ENCODE results near the gene WWOX. TPM values are rescaled to one million over a fixed set of nuclear protein-coding genes. Genes with fewer than 3 reads are reported as not detected.

The WWOX gene
- total RNA-seq, 2 donors from 2014 or later, result 30.0 to 35.4 TPM

GRCh38 chr16:78584213-78584860, 484.9 kb downstream of the WWOX start:
- H3K9me3 Mint-ChIP-seq, result no peaks in the 10 kb centered on the region
- no peak for TF ChIP-seq CTCF (conservative IDR thresholded peaks at IDR 0.05)
- H3K9me3 ChIP-seq (ENCODE audit: control insufficient read depth, low read length), result no peaks in the 10 kb centered on the region
- no peaks in the 10 kb centered on the region for H3K36me3 ChIP-seq (ENCODE audit: control insufficient read depth, insufficient read depth, low read length)
- H3K27ac Mint-ChIP-seq, result no peak overlapping the region
- no peaks in the 10 kb centered on the region for H3K27me3 Mint-ChIP-seq (ENCODE audit: insufficient read depth)
- no peaks in the 10 kb centered on the region for H3K27me3 ChIP-seq (ENCODE audit: control insufficient read depth, insufficient read depth, low read length, poor library complexity, severe bottlenecking)
- no peak for DNase-seq
- 85 to 89% methylated on average over 10 of the region's 10 CpGs for WGBS, 2 experiments (ENCODE audit: insufficient coverage in 1 of 2, insufficient read length in 1 of 2)
- peaks cover 15% of the 10 kb centered on the region for H3K4me1 Mint-ChIP-seq
- no peak overlapping the region for H3K27ac ChIP-seq (ENCODE audit: low read depth, low read length)
- no peaks in the 10 kb centered on the region for H3K4me1 ChIP-seq (ENCODE audit: control insufficient read depth, insufficient read depth, low read length)
- H3K9ac ChIP-seq (ENCODE audit: extremely low read depth, low read length, poor library complexity, severe bottlenecking), result no peak overlapping the region
- H3K36me3 Mint-ChIP-seq (ENCODE audit: low read depth), result no peaks in the 10 kb centered on the region
- no peak overlapping the region for H3K4me3 ChIP-seq (ENCODE audit: low read length)
- H3K4me3 Mint-ChIP-seq, result no peak overlapping the region

- Histone ChIP-seq H3K9me3 (ENCODE audit: control insufficient read depth, low read length) (no peaks in the 10 kb centered on the region), H3K27me3 (ENCODE audit: control insufficient read depth, insufficient read depth, low read length, poor library complexity, severe bottlenecking) (no peaks in the 10 kb centered on the region), H3K4me1 (ENCODE audit: control insufficient read depth, insufficient read depth, low read length) (no peaks in the 10 kb centered on the region), H3K4me3 (ENCODE audit: low read length) (no peak overlapping the region), H3K27ac (ENCODE audit: low read depth, low read length) (no peak overlapping the region), H3K9ac (ENCODE audit: extremely low read depth, low read length, poor library complexity, severe bottlenecking) (no peak overlapping the region), H3K36me3 (ENCODE audit: control insufficient read depth, insufficient read depth, low read length) (no peaks in the 10 kb centered on the region)
- WGBS, 2 experiments (ENCODE audit: insufficient coverage in 1 of 2, insufficient read length in 1 of 2), result 93 to 96% methylated on average over 8 of the region's 8 CpGs
- no peaks in the 10 kb centered on the region for H3K27me3 Mint-ChIP-seq (ENCODE audit: insufficient read depth)
- DNase-seq, result no peak
- no peaks in the 10 kb centered on the region for H3K36me3 Mint-ChIP-seq (ENCODE audit: low read depth)
- no peak overlapping the region for H3K27ac Mint-ChIP-seq
- H3K4me3 Mint-ChIP-seq, result no peak overlapping the region
- no peak for TF ChIP-seq CTCF (conservative IDR thresholded peaks at IDR 0.05)
- no peaks in the 10 kb centered on the region for H3K9me3 Mint-ChIP-seq
- H3K4me1 Mint-ChIP-seq, result peaks cover 12% of the 10 kb centered on the region
These were observed 485.5 kb downstream of the WWOX start for GRCh38 chr16:78584991-78585390.

- H3K9ac ChIP-seq (ENCODE audit: extremely low read depth, low read length, poor library complexity, severe bottlenecking), result no peak overlapping the region
- Mint-ChIP-seq H3K9me3 (no peaks in the 10 kb centered on the region), H3K36me3 (ENCODE audit: low read depth) (no peaks in the 10 kb centered on the region), H3K27me3 (ENCODE audit: insufficient read depth) (peaks cover 1% of the 10 kb centered on the region), H3K27ac (no peak overlapping the region), H3K4me1 (peaks cover 17% of the 10 kb centered on the region), H3K4me3 (no peak overlapping the region)
- H3K36me3 ChIP-seq (ENCODE audit: control insufficient read depth, insufficient read depth, low read length), result no peaks in the 10 kb centered on the region
- TF ChIP-seq CTCF (conservative IDR thresholded peaks at IDR 0.05), result no peak
- H3K9me3 ChIP-seq (ENCODE audit: control insufficient read depth, low read length), result no peaks in the 10 kb centered on the region
- H3K27me3 ChIP-seq (ENCODE audit: control insufficient read depth, insufficient read depth, low read length, poor library complexity, severe bottlenecking), result no peaks in the 10 kb centered on the region
- no peak overlapping the region for H3K27ac ChIP-seq (ENCODE audit: low read depth, low read length)
- no peaks in the 10 kb centered on the region for H3K4me1 ChIP-seq (ENCODE audit: control insufficient read depth, insufficient read depth, low read length)
- H3K4me3 ChIP-seq (ENCODE audit: low read length), result no peak overlapping the region
- 93 to 100% methylated on average over 2 to 3 of the region's 3 CpGs for WGBS, 2 experiments (ENCODE audit: insufficient coverage in 1 of 2, insufficient read length in 1 of 2)
- DNase-seq, result no peak
These were observed 489.9 kb downstream of the WWOX start for GRCh38 chr16:78589331-78589730.

Measured in endodermal cell (in vitro differentiated cells).